ENCODE results near the gene DNAJC11.

DNA sequence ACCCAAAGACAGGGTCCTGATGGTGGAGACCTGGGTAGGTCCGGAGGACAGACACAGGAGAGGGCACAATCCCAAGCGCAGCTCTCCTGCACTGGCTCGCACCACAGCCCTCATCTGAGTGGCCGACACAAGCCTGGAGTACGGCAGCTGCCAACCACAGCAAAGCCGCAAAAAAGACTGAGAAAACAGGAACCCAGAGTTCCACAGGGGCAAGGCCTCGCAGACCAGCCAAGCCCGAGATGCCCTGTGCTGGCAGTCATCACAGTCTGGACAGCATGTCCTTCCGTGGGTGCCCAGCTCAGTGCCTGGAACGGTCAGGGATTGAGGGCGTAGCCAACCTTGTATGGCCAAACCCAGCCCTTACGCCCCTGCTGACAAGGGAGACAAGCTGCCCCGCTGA, 110.4 kb downstream of the DNAJC11 start:
- TF ChIP-seq CTCF (IDR thresholded peaks at IDR 0.05) (no peak), POLR2A (IDR thresholded peaks at IDR 0.05) (no peak)

Data from Peyer's patch (tissue), 4 donors.